HL-60/S4 treated with retinoic acid at 250 ng/mL for 4 days and 3 days (cell line): Measurements from ENCODE around the gene ITGB1.
"Not testable (repeated sequence)": the region's sequence is repeated elsewhere in the genome, so short reads cannot be mapped to it uniquely, and the experiment has no call there.

Experiments used
- in situ Hi-C: fragments of 300-500 bp; cut with MboI; formaldehyde crosslinking; loops from 2 replicates; pipeline ENCODE4 v1.7.0; 2022; ENCODE audit warnings: low sequenced_read_pairs

ITGB1 gene

GRCh38 chr10:32939296-32940111 lies 18.5 kb downstream of the ITGB1 start:
- in situ Hi-C loops = no loop called here

GRCh38 chr10:32938554-32939061 lies 19.4 kb downstream of the ITGB1 start:
- in situ Hi-C loops = no loop called here

DNA sequence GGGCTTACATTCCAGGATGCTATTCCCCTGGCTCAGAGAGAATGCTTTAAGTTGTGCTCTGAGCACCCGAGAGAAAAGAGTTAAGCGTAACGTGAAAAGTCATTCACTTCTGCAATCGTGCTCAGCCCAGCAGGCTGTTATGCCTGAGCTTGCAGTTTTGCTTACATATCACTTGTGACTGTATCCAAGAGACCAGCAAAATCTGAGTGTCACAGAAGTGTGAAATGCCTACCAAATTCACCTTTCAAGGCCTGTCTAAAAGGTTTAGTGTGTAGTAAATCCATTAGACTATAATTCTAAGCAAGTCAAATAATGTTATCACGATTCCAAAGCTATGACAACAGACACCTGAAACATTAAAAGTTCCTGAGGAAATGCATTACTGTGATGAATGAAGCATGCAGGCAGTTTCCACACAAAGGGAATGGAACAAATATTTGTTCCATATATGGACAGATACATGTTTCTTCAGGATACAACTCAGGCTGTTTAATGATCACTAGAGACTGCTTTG lies 20.1 kb downstream of the ITGB1 start:
- in situ Hi-C loops = no loop called here

DNA sequence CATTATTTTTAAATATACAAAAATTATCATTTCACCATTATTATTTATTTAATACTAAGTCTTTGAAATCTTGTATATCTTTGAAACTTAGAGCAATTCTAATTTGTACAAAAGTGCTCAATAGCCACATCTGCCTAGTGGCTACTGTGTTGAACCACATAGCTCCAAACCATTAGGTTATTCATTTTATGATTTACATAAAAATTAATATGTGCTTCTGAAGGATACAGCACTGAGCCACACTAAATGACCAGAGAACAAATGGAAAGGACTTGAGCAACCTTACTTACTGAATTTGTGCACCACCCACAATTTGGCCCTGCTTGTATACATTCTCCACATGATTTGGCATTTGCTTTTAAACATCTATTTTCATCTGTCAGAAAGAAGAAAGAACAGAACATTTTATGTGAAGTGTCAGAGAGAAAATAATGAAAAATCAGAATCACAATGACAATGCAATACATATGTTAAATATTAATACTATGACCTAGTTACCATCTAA lies 25.8 kb downstream of the ITGB1 start:
- in situ Hi-C loops = no loop called here

- in situ Hi-C loops = no loop called here
Measured at GRCh38 chr10:32931593-32931992, 26.4 kb downstream of the ITGB1 start.

DNA sequence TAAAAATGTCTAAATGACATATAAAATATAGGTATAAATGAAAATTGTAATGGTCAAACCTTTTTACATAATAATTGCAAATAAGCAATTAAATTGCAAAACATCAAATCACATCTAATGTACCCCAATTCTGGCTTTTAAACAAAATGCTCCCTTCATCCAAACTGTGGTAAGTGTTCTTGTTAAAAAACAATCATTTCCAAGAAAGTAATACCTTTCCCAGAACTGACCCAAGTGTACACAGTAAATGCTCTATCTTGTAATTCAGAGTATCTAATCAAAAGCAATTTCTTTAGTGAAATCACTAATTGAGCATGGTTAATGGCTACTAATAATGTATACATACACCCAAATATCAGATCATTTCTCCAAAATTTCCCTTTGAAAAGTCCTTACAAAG lies 28.0 kb downstream of the ITGB1 start:
- in situ Hi-C loops = no loop called here

DNA sequence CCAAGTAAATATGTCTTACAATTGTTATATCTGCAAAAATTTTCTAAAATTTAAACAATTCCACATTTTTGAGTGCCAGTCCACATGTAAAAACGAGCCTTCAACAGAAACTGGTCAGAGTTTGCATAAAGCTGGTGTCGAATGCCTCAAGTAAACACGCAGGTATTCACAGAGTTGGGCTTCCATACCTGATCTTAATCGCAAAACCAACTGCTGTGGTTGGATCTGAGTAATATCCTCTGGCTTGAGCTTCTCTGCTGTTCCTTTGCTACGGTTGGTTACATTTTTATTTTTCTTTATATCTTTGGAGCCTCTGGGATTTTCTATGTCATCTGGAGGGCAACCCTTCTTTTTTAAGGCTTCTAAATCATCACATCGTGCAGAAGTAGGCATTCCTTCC lies 28.4 kb downstream of the ITGB1 start:
- in situ Hi-C loops = no loop called here

- in situ Hi-C loops = no loop called here
Measured at GRCh38 chr10:32927750-32928149, 30.3 kb downstream of the ITGB1 start.

DNA sequence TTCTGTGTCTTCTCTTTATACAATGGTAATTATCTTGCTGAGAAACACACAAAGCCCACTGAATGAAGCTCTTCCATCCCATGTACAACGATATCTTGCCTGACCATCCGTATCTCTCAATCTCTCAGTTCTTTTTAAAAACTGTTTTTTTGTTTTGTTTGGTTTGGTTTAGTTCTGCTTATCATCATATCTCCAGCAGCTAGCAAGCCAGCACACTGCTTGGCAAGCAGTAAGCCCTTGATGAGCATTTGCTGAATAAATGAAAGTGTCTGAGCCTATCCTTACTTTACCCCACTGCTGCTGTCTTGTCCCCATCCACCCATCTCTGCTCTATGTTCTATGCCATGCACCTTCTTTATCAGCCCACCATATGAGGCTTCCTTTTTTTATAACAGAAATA lies 34.2 kb downstream of the ITGB1 start:
- in situ Hi-C loops = no loop called here

DNA sequence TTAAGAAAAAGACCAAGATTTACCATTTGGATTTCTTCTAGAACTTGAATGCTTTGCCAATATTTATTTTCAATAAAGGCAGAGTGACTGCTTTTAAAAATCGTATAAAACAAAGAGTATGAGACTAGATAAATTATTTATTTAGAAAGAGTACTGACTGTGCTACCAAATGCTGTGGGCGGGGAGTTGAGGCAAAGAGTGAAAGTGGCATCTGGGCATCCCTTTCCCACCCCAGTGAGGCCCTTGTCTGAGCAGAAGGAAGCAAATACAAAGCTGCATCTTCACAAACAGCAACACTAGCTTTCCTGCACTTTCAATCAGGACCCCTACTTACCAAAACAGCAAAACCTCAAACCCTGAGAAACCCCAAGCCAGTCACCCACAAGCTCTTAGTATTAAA lies 34.9 kb downstream of the ITGB1 start:
- in situ Hi-C loops = no loop called here

DNA sequence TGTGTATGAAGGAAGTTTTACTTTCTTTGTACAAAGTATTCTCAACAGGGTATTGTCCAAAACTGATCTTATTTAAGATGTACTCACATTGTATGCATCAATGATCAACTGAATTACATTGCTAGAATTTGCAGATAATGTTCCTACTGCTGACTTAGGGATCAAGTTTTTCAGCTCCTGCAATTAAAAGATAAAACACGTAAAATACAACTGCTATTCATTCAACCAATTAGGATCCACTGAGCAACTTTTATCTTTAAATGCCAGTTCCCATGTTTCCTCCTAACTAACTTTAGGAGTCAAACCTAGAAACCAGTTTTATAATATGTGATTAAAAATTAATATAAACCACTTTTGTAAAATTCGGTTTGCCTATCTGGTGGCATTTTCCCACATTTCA lies 35.9 kb downstream of the ITGB1 start:
- in situ Hi-C loops = no loop called here

DNA sequence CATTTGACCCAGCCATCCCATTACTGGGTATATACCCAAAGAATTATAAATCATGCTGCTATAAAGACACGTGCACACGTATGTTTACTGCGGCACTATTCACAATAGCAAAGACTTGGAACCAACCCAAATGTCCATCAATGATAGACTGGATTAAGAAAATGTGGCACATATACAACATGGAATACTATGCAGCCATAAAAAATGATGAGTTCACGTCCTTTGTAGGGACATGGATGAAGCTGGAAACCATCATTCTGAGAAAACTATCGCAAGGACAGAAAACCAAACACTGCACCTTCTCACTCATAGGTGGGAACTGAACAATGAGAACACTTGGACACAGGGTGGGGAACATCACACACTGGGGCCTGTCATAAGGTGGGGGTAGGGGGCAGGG lies 40.2 kb downstream of the ITGB1 start:
- in situ Hi-C loops = not testable (repeated sequence)

GRCh38 chr10:32911285-32912016 lies 46.6 kb downstream of the ITGB1 start:
- in situ Hi-C loops = no loop called here

DNA sequence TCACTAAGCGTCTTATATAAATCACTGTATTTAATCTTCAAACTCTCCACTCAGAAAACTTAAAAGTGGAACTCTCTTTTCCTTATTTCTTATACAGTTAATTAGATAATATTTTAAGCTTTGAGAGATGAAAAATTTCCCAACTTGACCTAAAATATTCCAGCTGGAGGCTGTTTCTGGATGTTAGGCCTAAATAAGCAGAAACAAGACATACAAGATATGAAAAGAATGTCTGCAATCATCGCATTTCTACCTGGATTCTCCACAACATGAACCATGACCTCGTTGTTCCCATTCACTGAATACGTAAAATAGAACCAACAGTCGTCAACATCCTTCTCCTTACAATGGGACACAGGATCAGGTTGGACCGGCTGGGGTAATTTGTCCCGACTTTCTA lies 48.1 kb downstream of the ITGB1 start:
- in situ Hi-C loops = not testable (repeated sequence)

DNA sequence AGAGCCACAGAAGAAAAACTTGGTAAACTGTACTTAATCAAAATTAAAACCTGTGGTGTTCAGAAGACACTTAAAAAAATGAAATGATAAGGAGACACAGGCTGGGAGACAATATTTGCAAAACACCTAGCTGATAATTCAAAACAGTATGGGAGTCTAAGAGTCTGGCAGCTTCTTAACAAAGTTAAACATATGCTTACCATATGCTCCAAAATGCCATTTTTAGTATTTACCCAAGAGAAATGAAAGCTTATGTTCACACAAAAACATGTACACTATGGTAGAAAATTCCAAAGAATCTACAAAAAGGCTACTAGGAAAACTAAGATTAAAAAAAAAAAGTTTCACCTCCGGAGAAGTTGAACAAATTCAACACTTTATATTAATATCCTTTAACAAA lies 48.6 kb downstream of the ITGB1 start:
- in situ Hi-C loops = no loop called here

- in situ Hi-C loops = no loop called here
Measured at GRCh38 chr10:32906595-32906994, 51.4 kb downstream of the ITGB1 start.

- in situ Hi-C loops = no loop called here
Measured at GRCh38 chr10:32905466-32905865, 52.6 kb downstream of the ITGB1 start.

GRCh38 chr10:32901815-32902214 lies 56.2 kb downstream of the ITGB1 start:
- in situ Hi-C loops = no loop called here

GRCh38 chr10:32895200-32895968 lies 62.6 kb downstream of the ITGB1 start:
- in situ Hi-C loops = not testable (repeated sequence)

- in situ Hi-C loops = no loop called here
Measured at GRCh38 chr10:32893916-32894664, 63.9 kb downstream of the ITGB1 start.
